SK-N-SH (cell line): ENCODE measurements around the gene JAG1. TPM values are rescaled to one million over a fixed set of nuclear protein-coding genes. Genes with fewer than 3 reads are reported as not detected.

Source experiments
- CTCF ChIA-PET: fragments of 300-600, 350-600 bp; formaldehyde crosslinking; extraction: SDS; loops from one replicate; lab custom pipeline; 2021; lab: Yijun Ruan, JAX
- POLR2A ChIA-PET: fragments of 350-600 bp; sonication (Branson Sonifier 250); formaldehyde crosslinking; extraction: SDS; loops from one replicate; lab custom pipeline; 2020; ENCODE audit warnings: antibody characterized with exemption, inconsistent platforms; lab: Yijun Ruan, JAX
- DNase-seq: peaks from one replicate; pipeline ENCODE4 v3.0.0; 2012
- H2AFZ ChIP-seq: fragments of 200-600 bp; sonication (generic); 2 replicates; pipeline ENCODE4 v1.8.1; 2016; ENCODE audit warnings: antibody characterized with exemption, mild to moderate bottlenecking, low read depth
- H3F3A ChIP-seq: fragments of 200-600 bp; sonication (generic); replicated peaks from 2 replicates; pipeline ENCODE3; 2016; ENCODE audit warnings: antibody characterized with exemption, mild to moderate bottlenecking; ENCODE audit not compliant: insufficient read depth
- H3K27ac ChIP-seq, 2 experiments: fragments of 200-500 bp in 1 of 2; fragments of 200-600 bp in 1 of 2; sonication (Bioruptor generic) in 1 of 2; sonication (generic), shearing (Covaris generic) in 1 of 2; 2 replicates each; pipeline versions ENCODE4 v1.5.1 to v1.6.1; 2014 to 2016; ENCODE audit warnings: low read depth in 2 of 2, inconsistent platforms in 1 of 2, low read length in 1 of 2, mild to moderate bottlenecking in 1 of 2, mixed read lengths in 1 of 2
- H3K27me3 ChIP-seq: fragments of 200-600 bp; sonication (generic), shearing (Covaris generic); 2 replicates; pipeline ENCODE4 v1.6.1; 2016; ENCODE audit warnings: mixed run types; ENCODE audit not compliant: insufficient read depth
- H3K36me3 ChIP-seq, 2 experiments: fragments of 200-500 bp in 1 of 2; fragments of 200-600 bp in 1 of 2; sonication (Bioruptor generic) in 1 of 2; sonication (generic) in 1 of 2; replicated peaks in 1 of 2; 2 replicates each; pipeline versions ENCODE3 to v1.5.1; 2014 to 2016; ENCODE audit warnings: low read length in 1 of 2, mild to moderate bottlenecking in 1 of 2; ENCODE audit not compliant: insufficient read depth in 2 of 2, control insufficient read depth in 1 of 2
- H3K4me1 ChIP-seq, 2 experiments: fragments of 200-500 bp in 1 of 2; fragments of 200-600 bp in 1 of 2; sonication (Bioruptor generic) in 1 of 2; sonication (generic), shearing (Covaris generic) in 1 of 2; 2 replicates each; pipeline versions ENCODE4 v1.5.1 to v1.6.1; 2014 to 2016; ENCODE audit warnings: low read depth in 1 of 2, low read length in 1 of 2, mixed run types in 1 of 2; ENCODE audit not compliant: insufficient read depth in 2 of 2, control insufficient read depth in 1 of 2
- H3K4me2 ChIP-seq: fragments of 200-600 bp; sonication (generic), shearing (Covaris generic); 2 replicates; pipeline ENCODE4 v1.6.1; 2017; ENCODE audit warnings: mixed run types
- H3K4me3 ChIP-seq, 2 experiments: fragments of 200-500 bp in 1 of 2; fragments of 200-600 bp in 1 of 2; sonication (Bioruptor generic) in 1 of 2; sonication (generic), shearing (Covaris generic) in 1 of 2; 2 replicates each; pipeline versions ENCODE4 v1.5.1 to v1.8.1; 2014 to 2016; ENCODE audit warnings: low read depth in 2 of 2, inconsistent platforms in 1 of 2, low read length in 1 of 2, mild to moderate bottlenecking in 1 of 2, mixed read lengths in 1 of 2, moderate library complexity in 1 of 2
- H3K79me2 ChIP-seq: fragments of 200-600 bp; sonication (generic); 2 replicates; pipeline ENCODE4 v1.8.1; 2017; ENCODE audit warnings: mild to moderate bottlenecking; ENCODE audit not compliant: insufficient read depth
- H3K9ac ChIP-seq: fragments of 200-600 bp; sonication (generic); 2 replicates; pipeline ENCODE4 v1.6.1; 2017; ENCODE audit warnings: mixed run types
- H3K9me2 ChIP-seq: fragments of 200-600 bp; sonication (generic); 2 replicates; pipeline ENCODE4 v1.6.1; 2017; ENCODE audit warnings: mixed run types
- H3K9me3 ChIP-seq: fragments of 200-600 bp; sonication (generic); 2 replicates; pipeline ENCODE4 v1.6.1; 2017; ENCODE audit warnings: mixed run types, mild to moderate bottlenecking, moderate library complexity
- H4K20me1 ChIP-seq: fragments of 200-600 bp; sonication (generic); 2 replicates; pipeline ENCODE4 v1.6.1; 2017; ENCODE audit warnings: mild to moderate bottlenecking, mixed run types; ENCODE audit not compliant: insufficient read depth
- EP300 ChIP-seq, 2 experiments: IDR thresholded peaks; 2 replicates each; pipeline versions ENCODE4 v1.4.0 to v1.6.1; 2012; ENCODE audit warnings: borderline replicate concordance in 1 of 2, low read depth in 1 of 2, low read length in 1 of 2
- GATA2 ChIP-seq: sonication (generic); formaldehyde crosslinking; IDR thresholded peaks from 2 replicates; pipeline ENCODE4 v1.5.0; 2020; ENCODE audit warnings: mild to moderate bottlenecking, missing genetic modification reagents
- MXI1 ChIP-seq: IDR thresholded peaks from 2 replicates; pipeline ENCODE4 v1.6.1; 2012; ENCODE audit warnings: mild to moderate bottlenecking, low read depth, low read length, improper control_type of control experiment
- RAD21 ChIP-seq: IDR thresholded peaks from 2 replicates; pipeline ENCODE4 v1.6.1; 2012; ENCODE audit warnings: mild to moderate bottlenecking, low read length
- RXRA ChIP-seq: IDR thresholded peaks from 2 replicates; pipeline ENCODE4 v1.4.0; 2012; ENCODE audit warnings: low read depth, mild to moderate bottlenecking, borderline replicate concordance
- SMC3 ChIP-seq: IDR thresholded peaks from 2 replicates; pipeline ENCODE4 v1.6.1; 2012; ENCODE audit warnings: low read depth, low read length, improper control_type of control experiment
- TCF12 ChIP-seq: IDR thresholded peaks from 2 replicates; pipeline ENCODE4 v1.4.0; 2012
- TEAD4 ChIP-seq: IDR thresholded peaks from 2 replicates; pipeline ENCODE4 v1.4.0; 2012; ENCODE audit warnings: mild to moderate bottlenecking, borderline replicate concordance; ENCODE audit not compliant: insufficient read depth
- YY1 ChIP-seq: IDR thresholded peaks from 2 replicates; pipeline ENCODE4 v1.4.0; 2012; ENCODE audit warnings: low read depth, mild to moderate bottlenecking
- WGBS: methylation state at CpG from one replicate; pipeline ENCODE4 v1.1.6; 2017; ENCODE audit warnings: low lambda C conversion rate; 5-methylcytosine and 5-hydroxymethylcytosine counted together
- polyA plus RNA-seq, 3 experiments: library from polyadenylated mRNA; depleted of rRNA; stranded (reverse); fragments of >200 nt; gene quantifications; 2 replicates each; pipeline ENCODE4 v1.2.3, GENCODE V29; 2012
- TF ChIP-seq, protein P1 (sequence below): IDR thresholded peaks from 2 replicates; pipeline ENCODE4; 2012
- TF ChIP-seq, protein P2 (sequence below): IDR thresholded peaks from 2 replicates; pipeline ENCODE4 v1.6.1; 2012; ENCODE audit warnings: mild to moderate bottlenecking, low read depth, low read length, moderate library complexity
- TF ChIP-seq, protein P3 (sequence below): fragments of 200-600 bp; sonication (generic); IDR thresholded peaks from 2 replicates; pipeline ENCODE4 v1.6.1; 2017; ENCODE audit warnings: antibody characterized with exemption, mild to moderate bottlenecking, moderate library complexity

Gene JAG1
- polyA plus RNA-seq, 1 of the 3 experiments (the other 2 are of a cell fraction): 6.0 TPM

DNA sequence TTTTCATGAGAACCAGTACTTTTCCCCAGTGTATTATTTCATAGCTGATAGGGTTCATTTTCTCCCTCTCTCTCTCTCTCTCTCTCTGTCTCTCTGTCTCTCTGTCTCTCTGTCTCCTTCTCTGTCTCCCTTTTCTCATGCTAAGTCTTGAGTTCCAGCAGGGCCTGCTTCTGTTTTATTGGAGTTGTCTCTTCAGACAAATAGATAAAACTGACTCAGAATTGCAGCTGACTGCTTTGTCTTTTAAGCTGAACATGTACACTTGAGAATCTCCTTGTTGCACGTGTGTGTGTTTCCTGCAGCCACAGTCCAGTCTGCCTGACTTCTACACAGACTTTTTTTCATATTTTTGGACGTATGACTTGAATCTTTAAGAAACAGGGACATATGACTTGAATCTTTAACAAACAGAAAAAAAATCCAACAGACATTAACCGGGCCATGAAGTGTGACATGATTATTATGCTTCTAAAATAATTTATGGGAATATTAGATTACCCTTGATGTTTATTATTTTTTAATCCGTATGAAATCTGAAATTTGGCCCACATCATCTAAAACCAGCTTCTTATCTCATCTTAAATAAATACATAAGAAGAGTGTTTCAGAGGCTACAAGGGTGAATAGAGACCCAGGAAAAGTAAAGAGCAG, 71.5 kb downstream of the JAG1 start:
- Histone ChIP-seq H3K4me1 (peaks cover 6 to 29% of the 10 kb centered on the region in 2 experiments), H3K79me2 (no peaks in the 10 kb centered on the region), H3K4me3 (no peak overlapping the region), H3F3A (peaks cover 46% of the 10 kb centered on the region), H3K9me2 (no peaks in the 10 kb centered on the region), H3K36me3 (peaks cover 5 to 12% of the 10 kb centered on the region in 2 experiments), H4K20me1 (no peaks in the 10 kb centered on the region), H3K9ac (no peak overlapping the region), H3K27me3 (no peaks in the 10 kb centered on the region), H3K4me2 (no peak overlapping the region), H3K9me3 (no peaks in the 10 kb centered on the region), H3K27ac (peak overlapping the region in 1 of 2 experiments; percentile 98; a peak in 1 of 4 replicates), H2AFZ (no peak overlapping the region)
- CTCF ChIA-PET: interaction anchor here (1.0 kb wide), 1 partner anchor 21 kb away, joined by 3 read pairs; no protein-coding TSS in a partner anchor
- POLR2A ChIA-PET: no interaction called here
- 75% methylated on average over 4 of the region's 4 CpGs for WGBS
- no peak for DNase-seq
- TF ChIP-seq YY1 (no peak), TEAD4 (no peak), GATA2 (CRISPR knock-in tag) (no peak), EP300 (IDR thresholded peaks at IDR 0.05; ENCODE audit: borderline replicate concordance in 1 of 2, low read depth in 1 of 2, low read length in 1 of 2) (no peak), MXI1 (no peak), RAD21 (no peak), TCF12 (no peak), RXRA (no peak), SMC3 (no peak)
- TF ChIP-seq, protein P1, sequence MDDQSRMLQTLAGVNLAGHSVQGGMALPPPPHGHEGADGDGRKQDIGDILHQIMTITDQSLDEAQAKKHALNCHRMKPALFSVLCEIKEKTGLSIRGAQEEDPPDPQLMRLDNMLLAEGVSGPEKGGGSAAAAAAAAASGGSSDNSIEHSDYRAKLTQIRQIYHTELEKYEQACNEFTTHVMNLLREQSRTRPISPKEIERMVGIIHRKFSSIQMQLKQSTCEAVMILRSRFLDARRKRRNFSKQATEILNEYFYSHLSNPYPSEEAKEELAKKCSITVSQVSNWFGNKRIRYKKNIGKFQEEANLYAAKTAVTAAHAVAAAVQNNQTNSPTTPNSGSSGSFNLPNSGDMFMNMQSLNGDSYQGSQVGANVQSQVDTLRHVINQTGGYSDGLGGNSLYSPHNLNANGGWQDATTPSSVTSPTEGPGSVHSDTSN: no peak
- TF ChIP-seq, protein P2, sequence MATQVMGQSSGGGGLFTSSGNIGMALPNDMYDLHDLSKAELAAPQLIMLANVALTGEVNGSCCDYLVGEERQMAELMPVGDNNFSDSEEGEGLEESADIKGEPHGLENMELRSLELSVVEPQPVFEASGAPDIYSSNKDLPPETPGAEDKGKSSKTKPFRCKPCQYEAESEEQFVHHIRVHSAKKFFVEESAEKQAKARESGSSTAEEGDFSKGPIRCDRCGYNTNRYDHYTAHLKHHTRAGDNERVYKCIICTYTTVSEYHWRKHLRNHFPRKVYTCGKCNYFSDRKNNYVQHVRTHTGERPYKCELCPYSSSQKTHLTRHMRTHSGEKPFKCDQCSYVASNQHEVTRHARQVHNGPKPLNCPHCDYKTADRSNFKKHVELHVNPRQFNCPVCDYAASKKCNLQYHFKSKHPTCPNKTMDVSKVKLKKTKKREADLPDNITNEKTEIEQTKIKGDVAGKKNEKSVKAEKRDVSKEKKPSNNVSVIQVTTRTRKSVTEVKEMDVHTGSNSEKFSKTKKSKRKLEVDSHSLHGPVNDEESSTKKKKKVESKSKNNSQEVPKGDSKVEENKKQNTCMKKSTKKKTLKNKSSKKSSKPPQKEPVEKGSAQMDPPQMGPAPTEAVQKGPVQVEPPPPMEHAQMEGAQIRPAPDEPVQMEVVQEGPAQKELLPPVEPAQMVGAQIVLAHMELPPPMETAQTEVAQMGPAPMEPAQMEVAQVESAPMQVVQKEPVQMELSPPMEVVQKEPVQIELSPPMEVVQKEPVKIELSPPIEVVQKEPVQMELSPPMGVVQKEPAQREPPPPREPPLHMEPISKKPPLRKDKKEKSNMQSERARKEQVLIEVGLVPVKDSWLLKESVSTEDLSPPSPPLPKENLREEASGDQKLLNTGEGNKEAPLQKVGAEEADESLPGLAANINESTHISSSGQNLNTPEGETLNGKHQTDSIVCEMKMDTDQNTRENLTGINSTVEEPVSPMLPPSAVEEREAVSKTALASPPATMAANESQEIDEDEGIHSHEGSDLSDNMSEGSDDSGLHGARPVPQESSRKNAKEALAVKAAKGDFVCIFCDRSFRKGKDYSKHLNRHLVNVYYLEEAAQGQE: no peak
- TF ChIP-seq, protein P3, sequence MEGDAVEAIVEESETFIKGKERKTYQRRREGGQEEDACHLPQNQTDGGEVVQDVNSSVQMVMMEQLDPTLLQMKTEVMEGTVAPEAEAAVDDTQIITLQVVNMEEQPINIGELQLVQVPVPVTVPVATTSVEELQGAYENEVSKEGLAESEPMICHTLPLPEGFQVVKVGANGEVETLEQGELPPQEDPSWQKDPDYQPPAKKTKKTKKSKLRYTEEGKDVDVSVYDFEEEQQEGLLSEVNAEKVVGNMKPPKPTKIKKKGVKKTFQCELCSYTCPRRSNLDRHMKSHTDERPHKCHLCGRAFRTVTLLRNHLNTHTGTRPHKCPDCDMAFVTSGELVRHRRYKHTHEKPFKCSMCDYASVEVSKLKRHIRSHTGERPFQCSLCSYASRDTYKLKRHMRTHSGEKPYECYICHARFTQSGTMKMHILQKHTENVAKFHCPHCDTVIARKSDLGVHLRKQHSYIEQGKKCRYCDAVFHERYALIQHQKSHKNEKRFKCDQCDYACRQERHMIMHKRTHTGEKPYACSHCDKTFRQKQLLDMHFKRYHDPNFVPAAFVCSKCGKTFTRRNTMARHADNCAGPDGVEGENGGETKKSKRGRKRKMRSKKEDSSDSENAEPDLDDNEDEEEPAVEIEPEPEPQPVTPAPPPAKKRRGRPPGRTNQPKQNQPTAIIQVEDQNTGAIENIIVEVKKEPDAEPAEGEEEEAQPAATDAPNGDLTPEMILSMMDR: no peak
